GM12878 (cell line): ENCODE results near the gene PITPNM2. TPM values are rescaled to one million over a fixed set of nuclear protein-coding genes. Genes with fewer than 3 reads are reported as not detected.

Experiments
- ATAC-seq: fragments of 200-7000 bp; cut with Tn5 transposase; 3 replicates; pipeline ENCODE4 v1.9.1; 2020; ENCODE audit warnings: mild to moderate bottlenecking, moderate library complexity
- BruUV-seq: library from RNA; stranded (reverse); fragments of 400-500 nt; replicated peaks from 2 replicates; lab custom pipeline; 2021; lab: Mats Ljungman, UMichigan
- CTCF ChIA-PET: fragments of 300-600 bp; sonication (Branson Sonifier 250); formaldehyde crosslinking; extraction: SDS; loops from one replicate; lab custom pipeline; 2021; ENCODE audit warnings: inconsistent platforms; lab: Yijun Ruan, JAX
- POLR2A ChIA-PET: fragments of 350-600 bp; formaldehyde crosslinking; extraction: SDS; loops from one replicate; lab custom pipeline; 2021; ENCODE audit warnings: inconsistent platforms; lab: Charles Lee
- RAD21 ChIA-PET: fragments of 300-600 bp; sonication (Branson Sonifier 250); formaldehyde crosslinking; loops from one replicate; lab custom pipeline; 2023; ENCODE audit warnings: antibody characterized with exemption; ENCODE audit not compliant: unreplicated experiment; lab: Charles Lee
- SMC1A ChIA-PET: fragments of 300-600 bp; sonication (Branson Sonifier 250); formaldehyde crosslinking; loops from one replicate; lab custom pipeline; 2023; ENCODE audit not compliant: unreplicated experiment, uncharacterized antibody; lab: Charles Lee
- DNase-seq: peaks from one replicate; pipeline ENCODE4 v3.0.0-alpha.2; 2011; ENCODE audit warnings: low read depth, low spot score
- FAIRE-seq: peaks from 3 replicates; lab custom pipeline; 2011; peaks lifted over from hg19 to GRCh38; lab: Jason Lieb, UNC
- H2AFZ ChIP-seq: 2 replicates; pipeline ENCODE4 v1.6.0; 2011; ENCODE audit warnings: low read depth, low read length, control low read depth; ENCODE audit not compliant: control insufficient read depth
- H3K27ac ChIP-seq: 2 replicates; pipeline ENCODE4 v1.5.1; 2011; ENCODE audit warnings: control low read depth; ENCODE audit not compliant: control insufficient read depth, insufficient read depth
- H3K27me3 ChIP-seq, 2 experiments: replicated peaks in 1 of 2; 2 replicates each; pipeline versions ENCODE4 v1.6.0 to v1.6.1; 2011; ENCODE audit warnings: low read length in 1 of 2; ENCODE audit not compliant: control insufficient read depth in 2 of 2, insufficient read depth in 2 of 2
- H3K36me3 ChIP-seq, 2 experiments: 2 replicates each; pipeline ENCODE4 v1.5.1; 2011; ENCODE audit warnings: low read length in 1 of 2; ENCODE audit not compliant: control insufficient read depth in 2 of 2, insufficient read depth in 2 of 2
- H3K4me1 ChIP-seq: 2 replicates; pipeline ENCODE4 v1.6.1; 2011; ENCODE audit warnings: mild to moderate bottlenecking, low read length, moderate library complexity, mixed read lengths; ENCODE audit not compliant: control insufficient read depth, insufficient read depth
- H3K4me2 ChIP-seq: 2 replicates; pipeline ENCODE4 v1.6.0; 2011; ENCODE audit warnings: control low read depth; ENCODE audit not compliant: control insufficient read depth, insufficient read depth
- H3K4me3 ChIP-seq: fragments of 200-600 bp; sonication (generic); 2 replicates; pipeline ENCODE4 v1.5.1; 2016
- H3K79me2 ChIP-seq: 2 replicates; pipeline ENCODE4 v1.6.0; 2011; ENCODE audit warnings: low read length; ENCODE audit not compliant: control insufficient read depth, insufficient read depth
- H3K9ac ChIP-seq: 2 replicates; pipeline ENCODE4 v1.8.0; 2011; ENCODE audit warnings: low read length, control low read depth, mixed read lengths; ENCODE audit not compliant: control insufficient read depth, insufficient read depth
- H3K9me3 ChIP-seq: replicated peaks from 3 replicates; pipeline ENCODE4 v1.5.1; 2011; ENCODE audit warnings: mild to moderate bottlenecking, low read length; ENCODE audit not compliant: control insufficient read depth, insufficient read depth
- H4K20me1 ChIP-seq: 2 replicates; pipeline ENCODE4 v1.6.0; 2011; ENCODE audit not compliant: control insufficient read depth, insufficient read depth
- EGR1 ChIP-seq, 2 experiments: IDR thresholded peaks; 1 replicate in 1 of 2; 2 replicates in 1 of 2; pipeline ENCODE4 v1.6.1; 2011 to 2012; ENCODE audit warnings: low read depth in 2 of 2, low read length in 2 of 2, borderline replicate concordance in 1 of 2, mild to moderate bottlenecking in 1 of 2, moderate library complexity in 1 of 2
- NR2F1 ChIP-seq: fragments of 450-650 bp; conservative IDR thresholded peaks from 2 replicates; pipeline ENCODE4 v1.6.1; 2017; ENCODE audit warnings: mild to moderate bottlenecking
- PAX5 ChIP-seq: IDR thresholded peaks from 2 replicates; pipeline ENCODE4 v1.6.1; 2011; ENCODE audit warnings: low read depth, low read length, borderline replicate concordance
- POU2F2 ChIP-seq: IDR thresholded peaks from 3 replicates; pipeline ENCODE4 v1.6.1; 2011; ENCODE audit warnings: low read depth, mild to moderate bottlenecking, low read length, borderline replicate concordance
- RAD21 ChIP-seq: IDR thresholded peaks from 2 replicates; pipeline ENCODE4 v1.6.1; 2011; ENCODE audit warnings: mild to moderate bottlenecking, low read depth, low read length, moderate library complexity; ENCODE audit not compliant: insufficient read depth
- SMAD1 ChIP-seq: fragments of 450-650 bp; IDR thresholded peaks from 2 replicates; pipeline ENCODE4 v1.6.1; 2018; ENCODE audit warnings: mild to moderate bottlenecking, low read depth; ENCODE audit not compliant: partially characterized antibody
- SREBF2 ChIP-seq: IDR thresholded peaks from 2 replicates; pipeline ENCODE4 v1.6.1; 2012; ENCODE audit warnings: mild to moderate bottlenecking, low read length
- WRNIP1 ChIP-seq: IDR thresholded peaks from 2 replicates; pipeline ENCODE4 v1.6.1; 2011; ENCODE audit warnings: low read depth, low read length, improper control_type of control experiment, borderline replicate concordance
- WGBS: methylation state at CpG from one replicate; pipeline ENCODE4 v1.1.6; 2016; ENCODE audit warnings: low lambda C conversion rate; ENCODE audit not compliant: insufficient replicate concordance, insufficient coverage; ENCODE audit errors: missing lambda C conversion rate; 5-methylcytosine and 5-hydroxymethylcytosine counted together
- in situ Hi-C: fragments of 300-500 bp; cut with MboI; formaldehyde crosslinking; loops from 9 replicates; pipeline ENCODE4 v1.14.3; 2018; ENCODE audit warnings: mixed read lengths
- intact Hi-C: fragments of 100-400 bp; cut with micrococcal nuclease; formaldehyde crosslinking; loops from one replicate; pipeline ENCODE4 v1.14.2; 2022; ENCODE audit not compliant: unreplicated experiment
- polyA plus RNA-seq, 11 experiments: library from polyadenylated mRNA; depleted of rRNA in 4 of 11; unstranded in 6 of 11; stranded (reverse) in 5 of 11; fragments of >200 nt; fragmentation: Nextera tagmentation in 4 of 11; fragmentation: Illumina TruSeq in 1 of 11; extraction: Ambion mirVana in 4 of 11; extraction: Trizol in 1 of 11; gene quantifications; 1 replicate in 1 of 11; 2 replicates in 10 of 11; pipeline versions ENCODE4 v1.2.1 to v1.2.3, GENCODE V29; 2011 to 2016; ENCODE audit warnings: inconsistent platforms in 2 of 11, missing spikeins in 2 of 11, low read depth in 1 of 11
- total RNA-seq, 4 experiments: library from RNA; depleted of rRNA in 3 of 4; stranded (reverse); fragments of >200 nt in 3 of 4; fragmentation: Illumina TruSeq in 1 of 4; extraction: Trizol in 1 of 4; gene quantifications; 2 replicates each; pipeline versions ENCODE4 v1.2.1 to v1.2.3, GENCODE V29; 2013 to 2021
- TF ChIP-seq, protein P1 (sequence below): fragments of 450-650 bp; IDR thresholded peaks from 2 replicates; pipeline ENCODE4 v1.6.1; 2014; ENCODE audit warnings: mild to moderate bottlenecking
- TF ChIP-seq, protein P2 (sequence below): IDR thresholded peaks from 2 replicates; pipeline ENCODE4 v1.6.1; 2011; ENCODE audit warnings: low read depth, mild to moderate bottlenecking, low read length, moderate library complexity, borderline replicate concordance; ENCODE audit errors: extremely low read depth
- TF ChIP-seq, protein P3 (sequence below): IDR thresholded peaks from 2 replicates; pipeline ENCODE4 v1.6.1; 2012; ENCODE audit warnings: improper control_type of control experiment, low read depth, low read length; ENCODE audit not compliant: insufficient replicate concordance
- TF ChIP-seq, protein P4 (sequence below): IDR thresholded peaks from 2 replicates; pipeline ENCODE4 v1.6.1; 2012; ENCODE audit warnings: mild to moderate bottlenecking, low read depth, low read length

Gene PITPNM2
- total and polyA plus RNA-seq, 10 of the 15 experiments (the other 5 are each of a cell fraction or from before 2014, with no cell fraction given): 0.03 to 1.0 (median 0.24) TPM; not detected in 1

DNA sequence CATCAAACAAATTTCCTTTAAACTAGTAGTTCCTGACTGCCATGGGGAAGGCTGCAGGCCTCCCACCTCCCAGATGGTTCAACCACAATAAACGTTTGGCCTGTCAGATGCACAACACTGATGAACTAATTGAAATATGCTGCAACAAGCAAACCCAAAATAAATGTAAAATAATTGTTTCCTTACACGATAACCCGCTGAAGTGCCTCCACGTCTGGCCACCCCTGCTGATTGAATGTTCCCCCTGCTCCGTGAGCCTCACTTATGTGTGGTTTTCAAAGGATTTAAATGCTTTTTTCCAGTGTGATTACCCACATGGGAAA, 8.4 kb downstream of the PITPNM2 start:
- no peaks in the 10 kb centered on the region for H3K27me3 ChIP-seq
- H3K4me3 ChIP-seq: no peak overlapping the region
- FAIRE-seq: no peak
- H3K9me3 ChIP-seq: no peaks in the 10 kb centered on the region
- SMC1A ChIA-PET: no interaction called here
- CTCF ChIA-PET: no interaction called here
- no peak overlapping the region for H3K27ac ChIP-seq
- in situ Hi-C loops: no loop called here
- H3K4me1 ChIP-seq: no peaks in the 10 kb centered on the region
- H3K79me2 ChIP-seq: no peaks in the 10 kb centered on the region
- DNase-seq: no peak
- no peak overlapping the region for H3K4me2 ChIP-seq
- POLR2A ChIA-PET: no interaction called here
- intact Hi-C loops: no loop called here
- BruUV-seq: no TSS peak
- no peaks in the 10 kb centered on the region for H3K36me3 ChIP-seq
- RAD21 ChIA-PET: no interaction called here
- H3K9ac ChIP-seq: no peak overlapping the region
- no peak overlapping the region for H2AFZ ChIP-seq
- no peak for ATAC-seq
- no peaks in the 10 kb centered on the region for H4K20me1 ChIP-seq
- WGBS: 29% methylated on average over 5 of the region's 5 CpGs
- TF ChIP-seq, protein P1, sequence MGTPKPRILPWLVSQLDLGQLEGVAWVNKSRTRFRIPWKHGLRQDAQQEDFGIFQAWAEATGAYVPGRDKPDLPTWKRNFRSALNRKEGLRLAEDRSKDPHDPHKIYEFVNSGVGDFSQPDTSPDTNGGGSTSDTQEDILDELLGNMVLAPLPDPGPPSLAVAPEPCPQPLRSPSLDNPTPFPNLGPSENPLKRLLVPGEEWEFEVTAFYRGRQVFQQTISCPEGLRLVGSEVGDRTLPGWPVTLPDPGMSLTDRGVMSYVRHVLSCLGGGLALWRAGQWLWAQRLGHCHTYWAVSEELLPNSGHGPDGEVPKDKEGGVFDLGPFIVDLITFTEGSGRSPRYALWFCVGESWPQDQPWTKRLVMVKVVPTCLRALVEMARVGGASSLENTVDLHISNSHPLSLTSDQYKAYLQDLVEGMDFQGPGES: no peak
- TF ChIP-seq PAX5 (no peak), NR2F1 (no peak), WRNIP1 (no peak), SMAD1 (no peak), RAD21 (no peak), EGR1 (IDR thresholded peaks at IDR 0.05; ENCODE audit: borderline replicate concordance in 1 of 2, low read depth in 2 of 2, low read length in 2 of 2) (no peak), POU2F2 (no peak), SREBF2 (no peak)
- TF ChIP-seq, protein P2, sequence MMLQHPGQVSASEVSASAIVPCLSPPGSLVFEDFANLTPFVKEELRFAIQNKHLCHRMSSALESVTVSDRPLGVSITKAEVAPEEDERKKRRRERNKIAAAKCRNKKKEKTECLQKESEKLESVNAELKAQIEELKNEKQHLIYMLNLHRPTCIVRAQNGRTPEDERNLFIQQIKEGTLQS: no peak
- TF ChIP-seq, protein P3, sequence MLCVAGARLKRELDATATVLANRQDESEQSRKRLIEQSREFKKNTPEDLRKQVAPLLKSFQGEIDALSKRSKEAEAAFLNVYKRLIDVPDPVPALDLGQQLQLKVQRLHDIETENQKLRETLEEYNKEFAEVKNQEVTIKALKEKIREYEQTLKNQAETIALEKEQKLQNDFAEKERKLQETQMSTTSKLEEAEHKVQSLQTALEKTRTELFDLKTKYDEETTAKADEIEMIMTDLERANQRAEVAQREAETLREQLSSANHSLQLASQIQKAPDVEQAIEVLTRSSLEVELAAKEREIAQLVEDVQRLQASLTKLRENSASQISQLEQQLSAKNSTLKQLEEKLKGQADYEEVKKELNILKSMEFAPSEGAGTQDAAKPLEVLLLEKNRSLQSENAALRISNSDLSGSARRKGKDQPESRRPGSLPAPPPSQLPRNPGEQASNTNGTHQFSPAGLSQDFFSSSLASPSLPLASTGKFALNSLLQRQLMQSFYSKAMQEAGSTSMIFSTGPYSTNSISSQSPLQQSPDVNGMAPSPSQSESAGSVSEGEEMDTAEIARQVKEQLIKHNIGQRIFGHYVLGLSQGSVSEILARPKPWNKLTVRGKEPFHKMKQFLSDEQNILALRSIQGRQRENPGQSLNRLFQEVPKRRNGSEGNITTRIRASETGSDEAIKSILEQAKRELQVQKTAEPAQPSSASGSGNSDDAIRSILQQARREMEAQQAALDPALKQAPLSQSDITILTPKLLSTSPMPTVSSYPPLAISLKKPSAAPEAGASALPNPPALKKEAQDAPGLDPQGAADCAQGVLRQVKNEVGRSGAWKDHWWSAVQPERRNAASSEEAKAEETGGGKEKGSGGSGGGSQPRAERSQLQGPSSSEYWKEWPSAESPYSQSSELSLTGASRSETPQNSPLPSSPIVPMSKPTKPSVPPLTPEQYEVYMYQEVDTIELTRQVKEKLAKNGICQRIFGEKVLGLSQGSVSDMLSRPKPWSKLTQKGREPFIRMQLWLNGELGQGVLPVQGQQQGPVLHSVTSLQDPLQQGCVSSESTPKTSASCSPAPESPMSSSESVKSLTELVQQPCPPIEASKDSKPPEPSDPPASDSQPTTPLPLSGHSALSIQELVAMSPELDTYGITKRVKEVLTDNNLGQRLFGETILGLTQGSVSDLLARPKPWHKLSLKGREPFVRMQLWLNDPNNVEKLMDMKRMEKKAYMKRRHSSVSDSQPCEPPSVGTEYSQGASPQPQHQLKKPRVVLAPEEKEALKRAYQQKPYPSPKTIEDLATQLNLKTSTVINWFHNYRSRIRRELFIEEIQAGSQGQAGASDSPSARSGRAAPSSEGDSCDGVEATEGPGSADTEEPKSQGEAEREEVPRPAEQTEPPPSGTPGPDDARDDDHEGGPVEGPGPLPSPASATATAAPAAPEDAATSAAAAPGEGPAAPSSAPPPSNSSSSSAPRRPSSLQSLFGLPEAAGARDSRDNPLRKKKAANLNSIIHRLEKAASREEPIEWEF: no peak
- TF ChIP-seq, protein P4, sequence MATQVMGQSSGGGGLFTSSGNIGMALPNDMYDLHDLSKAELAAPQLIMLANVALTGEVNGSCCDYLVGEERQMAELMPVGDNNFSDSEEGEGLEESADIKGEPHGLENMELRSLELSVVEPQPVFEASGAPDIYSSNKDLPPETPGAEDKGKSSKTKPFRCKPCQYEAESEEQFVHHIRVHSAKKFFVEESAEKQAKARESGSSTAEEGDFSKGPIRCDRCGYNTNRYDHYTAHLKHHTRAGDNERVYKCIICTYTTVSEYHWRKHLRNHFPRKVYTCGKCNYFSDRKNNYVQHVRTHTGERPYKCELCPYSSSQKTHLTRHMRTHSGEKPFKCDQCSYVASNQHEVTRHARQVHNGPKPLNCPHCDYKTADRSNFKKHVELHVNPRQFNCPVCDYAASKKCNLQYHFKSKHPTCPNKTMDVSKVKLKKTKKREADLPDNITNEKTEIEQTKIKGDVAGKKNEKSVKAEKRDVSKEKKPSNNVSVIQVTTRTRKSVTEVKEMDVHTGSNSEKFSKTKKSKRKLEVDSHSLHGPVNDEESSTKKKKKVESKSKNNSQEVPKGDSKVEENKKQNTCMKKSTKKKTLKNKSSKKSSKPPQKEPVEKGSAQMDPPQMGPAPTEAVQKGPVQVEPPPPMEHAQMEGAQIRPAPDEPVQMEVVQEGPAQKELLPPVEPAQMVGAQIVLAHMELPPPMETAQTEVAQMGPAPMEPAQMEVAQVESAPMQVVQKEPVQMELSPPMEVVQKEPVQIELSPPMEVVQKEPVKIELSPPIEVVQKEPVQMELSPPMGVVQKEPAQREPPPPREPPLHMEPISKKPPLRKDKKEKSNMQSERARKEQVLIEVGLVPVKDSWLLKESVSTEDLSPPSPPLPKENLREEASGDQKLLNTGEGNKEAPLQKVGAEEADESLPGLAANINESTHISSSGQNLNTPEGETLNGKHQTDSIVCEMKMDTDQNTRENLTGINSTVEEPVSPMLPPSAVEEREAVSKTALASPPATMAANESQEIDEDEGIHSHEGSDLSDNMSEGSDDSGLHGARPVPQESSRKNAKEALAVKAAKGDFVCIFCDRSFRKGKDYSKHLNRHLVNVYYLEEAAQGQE: no peak
